HG02970 (cell line): Measurements from ENCODE around the gene HAVCR2.
"Not testable (repeated sequence)": the region's sequence is repeated elsewhere in the genome, so short reads cannot be mapped to it uniquely, and the experiment has no call there.

ENCODE experiments used
- ATAC-seq: cut with Tn5 transposase; IDR thresholded peaks from one replicate; pipeline ENCODE4 v1.9.1; 2021; ENCODE audit warnings: mild to moderate bottlenecking, moderate library complexity, moderate number of reproducible peaks; ENCODE audit not compliant: unreplicated experiment, low FRiP score

Gene HAVCR2

GRCh38 chr5:157100140-157100679 is 8.6 kb downstream of the HAVCR2 start:
- ATAC-seq = no peak

- ATAC-seq = no peak
Measured at GRCh38 chr5:157088342-157088990, 20.4 kb downstream of the HAVCR2 start.

- ATAC-seq = no peak
Measured at GRCh38 chr5:157086751-157087359, 22.0 kb downstream of the HAVCR2 start.

GRCh38 chr5:157085930-157086329 is 22.9 kb downstream of the HAVCR2 start:
- no peak for ATAC-seq

- ATAC-seq = no peak
Measured at GRCh38 chr5:157080286-157080685, 28.6 kb downstream of the HAVCR2 start.

GRCh38 chr5:157076558-157076957 is 32.3 kb downstream of the HAVCR2 start:
- ATAC-seq = no peak

- no peak for ATAC-seq
Measured at GRCh38 chr5:157072508-157072907, 36.3 kb downstream of the HAVCR2 start.

GRCh38 chr5:157069949-157070348 is 38.9 kb downstream of the HAVCR2 start:
- ATAC-seq = no peak

- no peak for ATAC-seq
Measured at GRCh38 chr5:157068785-157069184, 40.1 kb downstream of the HAVCR2 start.

- ATAC-seq = no peak
Measured at GRCh38 chr5:157068339-157068738, 40.5 kb downstream of the HAVCR2 start.

- ATAC-seq = no peak
Measured at GRCh38 chr5:157067005-157067404, 41.8 kb downstream of the HAVCR2 start.

GRCh38 chr5:157066080-157066479 is 42.8 kb downstream of the HAVCR2 start:
- no peak for ATAC-seq

- ATAC-seq = no peak
Measured at GRCh38 chr5:157063776-157064430, 44.9 kb downstream of the HAVCR2 start.

- ATAC-seq = no peak
Measured at GRCh38 chr5:157059891-157060290, 49.0 kb downstream of the HAVCR2 start.

- no peak for ATAC-seq
Measured at GRCh38 chr5:157059093-157059539, 49.7 kb downstream of the HAVCR2 start, which contains the start of gene HAVCR1. TSS of gene HAVCR1 (minus strand) at chr5:157059116. CDS start at chr5:157057943, 1,173 bp downstream.

- ATAC-seq = no peak
Measured at GRCh38 chr5:157057459-157058370, 51.1 kb downstream of the HAVCR2 start.

GRCh38 chr5:157056848-157057247 is 52.0 kb downstream of the HAVCR2 start:
- not testable (repeated sequence) for ATAC-seq

GRCh38 chr5:157051604-157052245 is 57.1 kb downstream of the HAVCR2 start:
- no peak for ATAC-seq

- ATAC-seq = no peak
Measured at GRCh38 chr5:157050050-157050449, 58.8 kb downstream of the HAVCR2 start.

GRCh38 chr5:157049605-157050004 is 59.2 kb downstream of the HAVCR2 start:
- ATAC-seq = no peak
